ENCODE results near the gene NPAS3.

The NPAS3 gene

DNA sequence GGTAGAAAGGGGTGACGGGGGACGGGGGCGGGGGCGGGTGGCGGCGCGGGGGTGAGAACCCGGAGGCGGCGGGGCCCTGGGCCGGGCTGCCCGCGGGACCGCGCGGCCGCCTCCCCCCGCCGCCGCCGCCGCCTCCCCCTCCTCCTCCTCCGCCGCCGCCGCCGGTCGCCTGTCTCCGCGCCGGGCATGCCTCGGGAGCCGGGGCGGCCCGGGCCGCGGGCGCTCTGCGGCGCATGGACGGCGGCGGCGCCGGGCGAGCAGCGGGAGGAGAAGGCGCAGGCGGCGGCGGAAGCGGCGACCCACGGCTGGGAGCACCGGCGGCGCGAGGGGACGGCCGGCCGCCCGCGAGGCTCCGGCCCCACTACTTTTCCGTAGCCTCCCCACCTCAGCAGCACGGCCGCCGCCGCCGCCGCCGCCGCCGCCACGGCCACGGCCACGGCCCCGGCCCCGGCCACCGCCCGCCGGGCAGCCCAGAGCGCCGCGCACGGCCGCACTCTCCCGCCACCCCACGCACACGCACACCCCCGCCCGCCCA, at the start of gene NPAS3:
Gene NPAS3, plus strand, starts transcription at position 161 of the 535 bp plus-strand sequence.
- ATAC-seq: no peak
- DNase-seq: no peak

DNA sequence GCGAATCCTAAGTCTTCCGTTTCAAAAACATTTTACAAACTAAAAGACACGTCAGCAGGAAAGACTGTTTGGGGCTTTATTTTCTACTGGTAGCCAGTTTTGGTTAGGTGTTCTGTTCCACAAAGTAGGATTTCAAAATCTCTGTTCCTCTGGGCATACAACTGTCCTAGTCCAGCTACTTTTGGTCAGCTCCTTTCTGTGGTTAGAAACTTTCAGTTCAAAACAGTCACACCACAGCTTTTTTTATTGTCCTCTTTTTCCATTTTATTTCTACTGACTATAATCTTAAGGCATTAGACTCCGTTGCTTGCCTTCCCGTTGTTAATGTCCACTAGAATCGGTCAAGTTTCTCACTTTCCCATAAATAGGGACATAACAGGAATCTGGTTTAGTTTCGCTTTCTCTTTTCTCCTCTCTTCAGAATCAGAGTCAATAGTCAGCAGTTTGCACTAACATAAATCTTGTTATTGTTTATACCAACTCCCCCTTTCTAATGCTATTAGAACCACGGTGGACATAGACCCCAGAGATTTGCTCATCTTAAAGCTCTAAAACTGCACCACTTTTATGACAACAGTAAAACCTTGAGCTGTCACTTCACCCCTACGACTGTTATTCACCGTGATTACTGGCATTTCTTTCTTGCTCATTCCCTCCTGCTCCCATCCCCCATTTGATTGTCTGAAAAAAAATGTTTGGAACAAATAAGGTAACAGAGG, 41.5 kb upstream of the NPAS3 start:
- ATAC-seq (no peak), DNase-seq (no peak)

DNA sequence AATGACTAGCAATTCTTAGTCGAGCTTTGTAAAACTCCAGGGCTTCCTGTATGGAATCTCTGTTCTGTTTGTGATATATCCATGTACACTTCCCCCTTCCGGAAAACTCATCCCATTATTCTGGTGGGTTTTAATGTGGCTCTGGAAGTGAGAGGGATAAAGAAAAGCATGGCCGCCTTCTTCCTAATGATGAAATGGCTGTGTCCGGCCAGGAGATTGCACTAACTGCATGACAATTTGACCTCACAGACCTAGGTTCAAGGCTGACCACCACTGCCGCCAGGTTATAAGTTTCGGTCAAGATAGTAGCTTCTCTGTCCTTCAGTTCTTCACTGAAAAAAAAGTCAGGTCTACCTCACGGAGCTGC, 41.0 kb upstream of the NPAS3 start:
- ATAC-seq: no peak
- no peak for DNase-seq

DNA sequence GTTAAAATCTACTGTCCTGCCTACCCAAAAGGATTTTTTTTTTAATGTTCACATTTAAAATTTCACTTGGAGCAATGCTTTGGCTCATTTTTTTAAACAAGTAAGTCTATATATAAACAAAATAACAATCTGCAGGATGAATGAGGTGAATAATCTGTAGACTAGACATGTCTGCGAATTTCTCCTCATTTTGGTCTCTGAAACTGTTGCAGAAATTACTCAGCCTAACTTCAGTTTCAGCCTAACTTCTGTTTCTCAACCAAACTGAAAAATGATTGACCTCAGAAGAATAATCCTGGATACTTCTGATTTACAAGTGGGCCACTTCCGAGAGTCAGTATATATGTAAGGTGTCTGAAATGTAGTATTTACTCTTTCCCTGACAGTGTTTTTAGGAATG, 39.8 kb upstream of the NPAS3 start:
- ATAC-seq: no peak
- DNase-seq: no peak

DNA sequence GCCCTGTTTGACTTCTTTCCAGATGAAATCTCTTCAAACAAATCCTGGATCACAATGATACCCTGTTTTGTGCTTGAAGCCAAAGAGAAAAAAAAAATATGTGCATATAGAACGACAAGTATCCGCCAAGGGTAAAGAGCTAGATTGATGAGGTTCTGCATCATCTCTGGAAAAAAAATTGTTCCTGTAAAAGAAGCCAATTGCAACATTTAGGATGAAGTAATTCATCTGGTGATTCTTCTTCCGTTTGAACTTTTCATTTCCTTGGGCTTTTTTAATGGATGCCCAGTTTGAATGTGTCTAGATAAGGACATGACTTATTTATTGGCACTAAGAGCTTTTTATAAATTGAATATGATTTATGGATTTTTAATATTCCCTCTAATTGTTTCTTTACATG, 38.1 kb upstream of the NPAS3 start:
- ATAC-seq: no peak
- no peak for DNase-seq

DNA sequence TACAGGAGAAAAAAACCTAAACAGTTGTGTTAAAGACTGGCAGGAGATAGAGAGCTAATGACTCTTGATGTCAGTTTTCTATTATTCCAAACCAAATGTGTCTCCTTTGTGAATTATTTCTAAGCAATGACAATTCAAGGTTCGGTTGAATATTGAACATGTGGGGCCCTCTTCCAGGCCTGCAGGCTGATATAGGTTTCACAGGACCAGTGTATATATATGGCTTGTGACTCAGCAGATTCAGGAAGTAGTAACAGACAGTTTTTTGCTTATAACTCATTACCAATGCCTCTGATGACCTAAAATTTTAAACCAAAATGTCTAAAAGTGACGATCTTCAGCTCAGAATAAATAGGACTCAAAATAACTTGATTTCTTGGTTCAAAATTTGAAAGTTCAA, 33.7 kb upstream of the NPAS3 start:
- ATAC-seq: no peak

DNA sequence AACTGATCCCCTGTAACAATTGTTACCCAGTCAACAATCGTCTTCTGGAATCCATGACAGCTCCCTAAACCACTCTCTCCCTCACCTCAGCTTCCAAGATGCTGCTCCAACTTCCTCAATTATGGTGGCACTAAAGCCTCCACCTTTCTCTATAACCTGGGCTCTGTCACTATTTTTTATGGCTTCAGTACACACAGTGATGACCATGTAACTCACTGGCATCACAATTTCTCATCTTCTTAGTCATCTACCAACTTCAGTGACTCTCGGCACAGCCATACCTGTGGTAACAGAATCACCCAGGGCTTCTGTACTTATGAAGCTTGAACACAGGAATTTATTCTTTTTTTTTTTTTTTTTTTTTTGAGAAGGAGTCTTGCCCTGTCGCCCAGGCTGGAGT, 32.0 kb upstream of the NPAS3 start:
- no peak for ATAC-seq
- no peak for DNase-seq

More for the DNA sequence above, 33.7 kb upstream of the NPAS3 start:
- no peak for DNase-seq

DNA sequence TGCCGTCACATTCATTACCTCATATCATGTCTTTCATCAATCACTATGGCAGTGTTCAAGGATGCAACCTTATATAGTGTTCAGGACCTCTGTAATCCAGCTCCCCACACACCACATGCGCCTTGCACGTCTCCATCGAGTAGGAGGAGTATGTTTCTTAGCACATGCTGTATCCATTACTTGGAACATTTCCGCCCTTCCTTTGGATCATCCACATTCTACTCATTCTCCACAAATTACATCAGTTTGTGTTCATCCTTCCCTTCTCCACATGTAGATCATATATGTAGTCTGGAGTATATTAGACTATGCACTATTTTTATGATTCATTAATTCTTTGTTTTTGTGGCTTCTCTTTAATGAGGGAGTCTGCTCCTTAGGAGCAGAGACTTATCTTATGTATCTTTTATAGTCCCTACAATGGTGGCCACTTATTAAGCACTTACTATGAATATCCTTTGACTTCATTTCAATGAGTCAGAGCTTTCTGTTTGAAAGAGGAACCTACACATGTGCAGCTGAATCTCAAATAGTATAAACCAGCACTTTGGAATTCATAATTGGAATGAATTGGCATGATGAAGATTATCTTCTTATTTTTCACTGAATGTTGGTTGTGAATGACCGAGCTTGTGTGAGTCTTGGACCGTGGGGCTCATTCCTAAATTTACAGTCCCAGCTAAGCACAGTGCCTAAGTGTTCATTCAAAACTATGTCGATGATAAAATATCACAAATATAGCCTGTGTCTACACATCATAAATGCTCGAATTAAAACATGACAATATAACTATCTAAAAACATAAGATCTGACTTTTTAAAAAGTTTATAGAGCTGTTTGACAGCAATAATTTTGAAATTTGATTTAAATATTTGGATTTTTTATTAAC, 30.2 kb upstream of the NPAS3 start:
- no peak for ATAC-seq
- DNase-seq: no peak

DNA sequence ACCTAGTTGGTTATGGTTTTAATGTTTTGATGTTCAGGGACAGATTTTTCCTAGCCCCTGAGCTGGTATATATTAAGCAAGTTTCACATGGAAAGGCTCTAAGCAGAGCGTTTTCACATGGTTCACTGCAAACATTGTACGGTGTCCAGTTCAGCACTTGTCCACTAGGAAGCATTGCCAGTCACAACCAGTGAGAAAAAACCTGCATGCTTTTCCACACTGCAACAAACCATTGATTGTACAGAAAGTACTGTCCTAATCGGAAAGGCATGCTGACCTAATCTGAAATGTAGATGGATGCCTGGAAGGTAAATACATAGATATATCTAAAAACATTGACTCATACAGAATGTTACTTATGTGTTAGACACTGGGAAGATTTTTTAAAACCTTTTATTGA, 25.0 kb upstream of the NPAS3 start:
- ATAC-seq: no peak
- no peak for DNase-seq

DNA sequence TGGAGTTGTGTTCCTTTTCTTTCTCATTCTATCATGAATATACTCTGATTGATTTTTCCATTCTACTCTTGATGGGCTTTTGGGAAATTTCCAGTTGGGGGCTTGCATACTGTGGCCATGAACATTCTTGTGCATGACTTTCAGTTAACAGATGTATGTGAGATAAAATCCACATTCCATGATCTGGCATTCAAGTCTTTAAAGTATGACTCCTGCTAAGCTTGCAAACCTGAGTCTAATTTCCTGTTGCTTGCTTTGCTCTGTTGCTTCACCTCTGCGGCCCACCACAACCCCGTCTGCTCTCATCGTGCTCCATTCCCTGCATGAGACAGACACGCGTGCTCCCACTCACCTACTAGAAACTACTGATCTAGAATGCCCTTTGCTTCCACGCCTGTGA, 24.3 kb upstream of the NPAS3 start:
- ATAC-seq: no peak
- DNase-seq: no peak

DNA sequence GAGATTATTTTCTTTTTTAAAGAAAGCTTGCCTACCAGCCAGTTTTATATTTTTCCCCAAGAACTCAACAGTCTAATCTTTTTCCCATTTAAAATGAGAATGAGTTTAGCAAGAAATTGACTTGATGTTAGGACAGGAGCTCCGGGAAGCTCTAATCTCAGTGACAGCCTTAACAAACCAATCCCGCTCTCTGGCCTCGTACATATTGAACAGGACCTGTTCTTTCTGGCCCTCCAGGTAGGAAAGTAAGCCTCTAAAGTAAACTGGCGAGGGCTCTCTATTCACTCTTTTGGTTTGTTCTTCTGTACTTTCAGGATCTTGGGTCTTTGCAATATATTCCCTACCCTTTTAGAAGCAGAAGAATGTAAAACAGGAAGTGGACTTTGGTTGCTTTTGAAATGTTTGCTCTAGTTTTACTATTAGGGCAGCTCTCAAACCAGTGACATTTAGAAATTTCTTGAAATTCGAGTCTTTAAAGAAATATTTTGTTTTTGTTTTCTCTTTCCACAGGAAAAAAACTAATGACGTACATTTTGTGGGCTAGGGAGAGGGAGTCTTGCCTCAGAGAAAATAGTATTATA, 17.9 kb upstream of the NPAS3 start:
- ATAC-seq (no peak), DNase-seq (no peak)

DNA sequence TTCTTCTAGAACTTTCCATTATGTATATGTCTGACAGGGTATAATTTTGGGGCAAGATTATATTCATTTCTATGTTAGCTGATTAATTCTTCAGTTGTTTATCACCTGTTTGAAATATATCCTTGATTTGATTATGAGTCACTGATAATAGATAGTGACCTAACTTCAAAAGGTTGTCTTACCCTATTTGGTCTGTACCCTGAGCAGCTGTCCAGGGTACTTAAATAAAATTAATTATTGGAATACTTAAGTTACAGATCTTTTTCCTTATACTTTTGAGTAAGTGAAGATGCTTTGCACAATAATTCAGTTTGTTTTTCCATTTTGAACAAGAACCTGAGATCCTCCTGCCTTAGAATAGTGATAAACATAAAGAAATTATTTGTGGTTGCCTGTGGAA, 13.2 kb upstream of the NPAS3 start:
- DNase-seq (no peak), ATAC-seq (no peak)

DNA sequence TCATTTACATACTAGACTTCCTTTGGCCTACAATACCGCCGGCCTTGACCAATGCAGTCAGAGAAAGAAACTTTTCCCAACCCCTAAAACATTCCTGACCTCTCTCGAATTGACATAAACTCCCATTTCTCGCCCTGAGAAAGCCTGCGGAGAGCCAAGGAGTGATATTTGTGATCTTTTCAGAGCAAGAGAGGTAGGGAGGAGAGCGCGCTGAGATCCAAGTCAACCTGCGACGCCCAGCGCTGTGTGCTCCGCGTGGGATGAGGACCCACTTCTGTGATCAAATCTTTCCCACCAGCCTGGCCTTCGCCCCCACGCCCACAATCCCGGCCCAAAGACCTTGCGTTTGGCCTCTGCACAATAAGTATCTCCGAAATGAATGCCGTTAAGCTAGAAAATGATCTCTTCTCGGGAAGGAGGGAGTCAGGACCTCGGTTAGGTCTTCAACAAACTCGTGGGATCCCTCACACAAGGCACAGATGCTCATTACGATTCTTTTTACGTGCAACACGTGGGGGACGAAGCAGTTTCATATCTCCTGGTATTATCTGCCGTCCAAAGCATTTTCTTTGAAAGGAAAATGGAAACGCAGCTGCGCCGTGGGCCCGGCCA, 6.3 kb upstream of the NPAS3 start:
- ATAC-seq: no peak
- no peak for DNase-seq

DNA sequence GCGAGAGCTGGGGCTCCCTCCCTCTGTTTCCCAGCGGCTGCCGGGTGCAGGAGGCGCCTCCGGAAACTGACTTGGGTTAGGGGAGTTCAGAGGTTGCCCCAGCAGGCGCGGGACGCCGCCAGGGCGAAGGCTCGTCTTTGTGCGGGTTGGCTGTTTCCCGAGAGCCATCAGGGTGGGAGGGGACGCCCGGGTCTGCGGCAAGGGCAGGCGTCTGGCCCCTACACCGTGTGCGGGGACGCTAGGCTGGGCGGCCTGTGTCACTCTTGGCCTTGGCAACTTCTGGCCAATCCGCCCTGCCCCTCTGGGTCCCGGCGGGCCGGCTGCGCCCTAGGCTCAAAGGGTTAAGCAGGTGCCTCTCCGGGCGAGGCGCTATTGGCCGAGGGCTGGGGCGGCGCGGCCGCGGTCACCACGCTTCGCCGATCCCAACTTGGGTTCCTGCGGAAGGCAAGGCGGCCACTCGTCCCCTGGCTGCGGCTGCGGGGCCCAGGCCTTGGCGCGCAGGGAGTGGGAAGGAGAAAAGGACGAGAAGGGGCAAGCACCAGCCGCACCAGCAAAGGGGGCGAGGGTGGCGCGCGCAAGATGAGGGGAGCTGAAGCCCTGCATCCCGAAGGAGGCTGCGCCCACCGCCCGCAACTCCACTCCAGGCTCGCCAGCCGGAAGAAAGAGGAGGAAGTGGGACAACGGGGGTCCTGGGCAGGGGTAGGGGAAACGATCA, 5.6 kb upstream of the NPAS3 start:
- no peak for ATAC-seq

DNA sequence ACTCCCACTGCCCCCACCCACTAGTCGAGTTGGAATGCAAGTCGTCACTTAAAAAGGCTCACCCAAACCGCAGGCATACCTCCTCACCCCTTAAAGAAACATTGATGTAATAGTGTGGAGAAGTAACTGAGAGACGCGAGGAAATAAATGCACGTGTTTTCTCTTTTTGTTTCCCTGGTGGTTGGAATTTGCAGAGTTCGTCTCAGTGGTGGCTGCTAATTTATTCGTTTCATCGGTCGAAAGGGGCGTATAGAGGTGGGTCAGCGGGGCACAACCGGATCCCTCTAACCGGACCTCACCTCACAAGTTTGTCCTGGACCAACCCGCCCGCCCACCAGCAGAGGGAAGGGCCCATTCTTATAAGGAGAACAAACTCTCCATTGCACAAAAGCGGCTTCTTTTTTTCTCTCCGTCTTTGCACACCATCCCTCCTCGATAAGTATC, 5.0 kb upstream of the NPAS3 start:
- DNase-seq (no peak), ATAC-seq (no peak)

More for the DNA sequence above, 5.6 kb upstream of the NPAS3 start:
- no peak for DNase-seq

DNA sequence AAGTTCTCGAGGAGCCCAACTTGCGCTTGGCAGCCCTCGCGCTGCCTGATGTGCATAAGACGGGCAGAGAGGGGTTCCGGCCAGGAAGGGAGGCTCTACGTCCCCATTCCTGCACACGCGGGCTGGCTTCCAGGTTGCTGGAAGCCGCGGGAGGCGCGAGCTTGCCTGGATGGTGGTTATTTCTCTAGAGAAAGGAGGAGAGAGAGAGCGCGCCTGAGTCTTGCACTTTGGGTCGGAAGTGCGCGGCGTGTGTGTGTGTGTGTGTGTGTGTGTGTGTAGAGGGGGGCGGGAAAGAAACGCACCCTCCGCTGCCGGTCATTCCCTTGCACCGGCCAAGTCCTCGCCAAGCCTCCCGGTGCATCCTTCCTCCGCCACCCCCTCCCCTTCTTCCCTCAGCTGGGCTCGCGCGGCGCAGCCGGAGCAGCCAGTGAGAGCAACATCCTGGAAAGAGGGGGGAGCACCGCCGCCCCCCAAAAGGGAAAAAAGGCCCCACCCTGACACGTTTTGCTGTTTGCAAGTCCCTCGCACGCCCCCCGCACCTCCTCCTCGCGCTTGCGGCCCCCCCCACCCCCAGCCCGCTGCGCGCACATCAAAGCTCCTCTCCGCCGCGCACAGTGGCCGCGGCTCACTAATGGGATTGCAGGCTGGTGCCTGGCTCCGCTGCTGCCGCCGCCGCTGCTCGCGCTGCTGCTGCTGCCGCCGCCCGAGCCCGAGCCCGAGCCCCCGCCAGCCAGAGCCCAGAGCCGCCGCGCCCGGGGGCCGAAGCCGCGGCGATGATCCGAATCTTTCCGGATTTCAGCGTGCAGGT, 4.4 kb upstream of the NPAS3 start:
- DNase-seq: no peak

DNA sequence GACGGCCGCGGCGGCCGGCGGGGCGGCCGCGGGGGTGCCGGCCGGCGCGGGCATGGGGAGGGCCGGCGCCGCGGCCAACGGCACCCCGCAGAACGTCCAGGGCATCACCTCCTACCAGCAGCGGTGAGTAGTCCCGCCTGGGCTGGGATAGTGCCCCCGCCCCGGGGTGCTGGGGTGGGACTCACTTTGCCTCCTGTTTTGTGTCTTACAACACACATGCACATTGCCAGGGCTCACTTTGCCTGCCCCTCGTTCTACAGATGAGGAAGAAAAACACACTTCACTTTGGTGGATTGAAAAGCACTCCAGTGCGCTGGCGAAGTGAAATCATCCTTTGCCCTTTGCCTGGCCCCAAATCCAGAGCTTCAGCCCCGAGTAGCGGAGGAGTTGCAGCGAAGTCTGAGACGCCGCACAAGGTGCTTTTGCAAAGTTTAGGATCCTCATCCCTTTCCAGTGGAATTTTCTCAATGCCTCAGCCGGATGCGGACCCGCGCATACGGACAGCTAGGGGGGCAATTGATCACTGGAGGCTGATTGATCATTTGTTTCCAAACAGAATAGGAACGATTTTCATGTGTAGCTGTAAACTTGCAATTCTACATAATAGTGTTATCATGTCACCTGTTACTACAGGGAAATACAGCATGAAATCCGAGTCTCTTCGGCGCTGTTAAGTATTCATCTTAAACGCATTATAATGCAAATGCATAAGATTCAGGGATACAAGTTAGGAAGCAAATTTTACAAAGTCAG, 3.6 kb upstream of the NPAS3 start:
- no peak for ATAC-seq
- DNase-seq: no peak

More for the DNA sequence above, 4.4 kb upstream of the NPAS3 start:
- no peak for ATAC-seq

DNA sequence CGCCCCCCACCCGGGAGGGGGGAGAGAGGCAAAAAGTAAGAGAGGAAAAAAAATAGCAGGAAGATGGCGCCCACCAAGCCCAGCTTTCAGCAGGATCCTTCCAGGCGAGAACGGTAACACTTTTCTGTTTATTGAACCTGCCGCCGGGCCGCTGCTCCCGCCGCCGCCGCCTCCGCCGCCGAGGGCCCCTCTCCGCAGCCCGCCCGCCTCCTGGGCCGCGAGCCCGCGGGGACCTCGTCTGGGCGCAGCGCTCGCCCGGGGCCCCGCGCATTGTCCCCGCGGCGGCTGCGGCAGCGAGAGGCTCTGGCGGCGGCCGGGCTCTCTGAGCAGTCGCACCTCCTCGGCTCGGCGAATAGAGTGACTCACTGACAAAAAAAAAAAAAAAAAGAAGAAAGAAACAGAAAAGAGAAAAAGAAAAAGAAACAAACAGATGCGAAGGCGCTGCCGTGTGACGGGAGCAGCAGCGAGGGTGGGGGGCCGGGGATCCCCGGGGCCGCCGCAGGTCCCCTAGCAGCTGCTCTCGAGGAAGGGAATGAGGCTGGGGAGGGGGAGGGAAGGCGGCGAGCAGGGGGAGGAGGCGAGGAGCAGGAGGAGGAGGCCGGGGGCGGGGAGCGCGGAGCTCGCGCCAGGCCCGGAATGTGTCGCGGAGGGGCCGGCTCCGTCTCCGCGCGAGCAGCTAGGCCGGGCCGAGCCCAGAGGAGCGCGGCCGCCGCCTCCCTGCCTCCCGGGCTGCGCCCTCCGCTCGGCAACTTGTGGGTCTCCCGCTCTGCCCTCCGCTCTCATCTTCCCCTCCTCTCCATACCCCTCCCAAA, 781 bp downstream of the NPAS3 start:
- ATAC-seq (peak; percentile 70), DNase-seq (peak; percentile 33)

DNA sequence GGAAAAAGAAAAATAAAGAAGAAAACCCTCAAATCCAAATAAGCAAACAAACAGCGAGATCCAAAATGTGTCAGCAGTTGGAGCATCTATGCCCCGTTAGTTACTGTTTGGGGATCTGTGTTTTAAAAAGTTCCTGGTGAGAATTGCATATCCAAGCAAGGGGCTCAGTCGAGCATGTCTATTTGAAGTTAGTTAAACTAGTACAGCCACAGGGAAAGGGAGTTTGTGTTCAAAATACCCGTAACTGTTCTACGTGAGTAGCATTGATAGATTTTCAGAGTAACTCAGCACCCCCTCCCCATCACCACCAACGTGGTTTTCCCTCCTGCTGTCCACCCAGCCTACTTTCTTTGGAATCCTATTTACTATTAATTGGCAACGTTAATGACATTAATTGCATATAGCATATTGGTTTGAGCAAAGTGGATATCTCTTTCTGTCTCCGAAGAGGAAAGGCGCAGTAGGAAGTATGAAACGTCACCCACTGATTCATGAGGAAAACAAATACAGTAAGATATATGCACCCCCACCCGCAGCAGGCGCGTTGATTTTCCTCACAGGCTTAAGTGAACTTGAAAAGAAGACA, 1.5 kb downstream of the NPAS3 start:
- DNase-seq: no peak
- no peak for ATAC-seq

Measured in stimulated activated naive CD8-positive, alpha-beta T cell treated with anti-CD3 and anti-CD28 coated beads, Interleukin-15, Interleukin-2, amounts not matched to agents 100 U/mL and 50 U/mL, for 24 hours (primary cell).